Thyroid gland (tissue), 4 donors: ENCODE measurements around the gene SULF2.

ENCODE experiments used
- CTCF ChIP-seq, 6 experiments: fragments of 200-600 bp in 3 of 6; fragments of 450-650 bp in 3 of 6; sonication (generic) in 3 of 6; IDR thresholded peaks; one replicate each; pipeline ENCODE4 v1.5.1; 2016 to 2019; ENCODE audit warnings: antibody characterized with exemption in 6 of 6, mild to moderate bottlenecking in 2 of 6, inconsistent platforms in 1 of 6, moderate library complexity in 1 of 6
- POLR2A ChIP-seq, 2 donors: fragments of 450-650 bp; IDR thresholded peaks; one replicate each; pipeline ENCODE4 v1.6.1; 2017; ENCODE audit warnings: antibody characterized with exemption in 2 of 2, mild to moderate bottlenecking in 2 of 2, moderate library complexity in 1 of 2

- no peak for TF ChIP-seq CTCF (IDR thresholded peaks at IDR 0.05)
- no peak for TF ChIP-seq POLR2A (IDR thresholded peaks at IDR 0.05)
Measured at GRCh38 chr20:47642624-47643023, 142.7 kb downstream of the SULF2 start.
